GM13977 (cell line): Measurements from ENCODE around the gene PPP3CB.
A peak's percentile ranks its signal among the peaks of the same experiment; 100 is the strongest.
"Not testable (repeated sequence)": the region's sequence is repeated elsewhere in the genome, so short reads cannot be mapped to it uniquely, and the experiment has no call there.

Source experiments
- DNase-seq: peaks from one replicate; pipeline ENCODE4 v3.0.0; 2012; ENCODE audit warnings: low spot score
- CTCF ChIP-seq: IDR thresholded peaks from 2 replicates; pipeline ENCODE4 v1.5.1; 2012; ENCODE audit warnings: mild to moderate bottlenecking, control low read depth; ENCODE audit not compliant: insufficient read depth; ENCODE audit errors: extremely low read depth, missing control alignments
- in situ Hi-C: fragments of 300-500 bp; cut with MboI; formaldehyde crosslinking; loops from one replicate; pipeline ENCODE4 v1.12.0; 2022; ENCODE audit warnings: low sequenced_read_pairs, low pct_unique_long_range_greater_than_20kb, mixed read lengths, inconsistent platforms; ENCODE audit not compliant: unreplicated experiment

PPP3CB gene

DNA sequence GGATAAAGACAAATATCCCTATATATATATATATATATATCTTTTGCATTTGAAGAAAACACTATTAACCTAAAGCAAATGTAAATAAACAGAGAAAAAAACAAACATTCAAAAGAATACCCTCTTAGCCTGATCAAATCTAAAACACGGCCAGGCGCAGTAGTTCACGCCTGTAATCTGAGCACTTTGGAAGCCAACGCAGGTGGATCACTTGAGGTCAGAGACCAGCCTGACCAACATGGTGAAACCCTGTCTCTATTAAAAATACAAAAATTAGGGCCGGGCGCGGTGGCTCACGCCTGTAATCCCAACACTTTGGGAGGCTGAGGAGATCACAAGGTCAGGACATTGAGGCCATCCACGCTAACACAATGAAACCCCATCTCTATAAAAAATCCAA lies 91.1 kb downstream of the PPP3CB start:
- in situ Hi-C loops = no loop called here
- no peak for TF ChIP-seq CTCF
- no peak for DNase-seq

GRCh38 chr10:73401636-73402035 lies 94.2 kb downstream of the PPP3CB start:
- no peak for TF ChIP-seq CTCF
- DNase-seq = no peak
- in situ Hi-C loops = no loop called here

DNA sequence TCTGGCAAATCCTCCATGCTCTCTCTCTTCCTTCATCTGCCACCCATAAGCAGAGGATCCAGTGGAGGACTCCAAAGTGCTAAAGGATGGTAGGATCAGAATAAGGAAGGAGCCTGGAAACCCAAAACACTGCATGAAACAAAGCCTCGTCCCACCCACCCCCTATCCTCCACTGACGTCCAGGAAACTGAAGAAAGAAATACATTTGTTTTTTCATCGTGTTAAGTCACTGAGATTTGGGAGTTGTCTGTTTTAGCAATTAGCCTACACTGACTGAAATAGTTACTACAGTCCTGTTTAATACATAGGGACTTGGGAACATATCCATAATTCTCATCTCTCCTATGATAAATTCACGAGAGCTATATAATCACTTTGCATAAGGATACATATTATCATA lies 96.8 kb downstream of the PPP3CB start:
- no peak for DNase-seq
- no peak for TF ChIP-seq CTCF
- in situ Hi-C loops = no loop called here

GRCh38 chr10:73398024-73398423 lies 97.8 kb downstream of the PPP3CB start:
- DNase-seq = no peak
- in situ Hi-C loops = no loop called here
- TF ChIP-seq CTCF = peak; percentile 19

DNA sequence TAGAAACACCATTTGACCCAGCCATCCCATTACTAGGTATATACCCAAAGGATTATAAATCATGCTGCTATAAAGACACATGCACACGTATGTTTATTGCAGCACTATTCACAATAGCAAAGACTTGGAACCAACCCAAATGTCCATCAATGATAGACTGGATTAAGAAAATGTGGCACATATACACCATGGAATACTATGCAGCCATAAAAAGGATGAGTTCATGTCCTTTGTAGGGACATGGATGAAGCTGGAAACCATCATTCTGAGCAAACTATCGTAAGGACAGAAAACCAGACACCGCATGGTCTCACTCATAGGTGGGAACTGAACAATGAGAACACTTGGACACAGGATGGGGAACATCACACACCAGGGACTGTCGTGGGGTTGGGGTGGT lies 101.5 kb downstream of the PPP3CB start:
- DNase-seq, in situ Hi-C loops: not testable (repeated sequence)

GRCh38 chr10:73388228-73388627 lies 107.6 kb downstream of the PPP3CB start:
- no peak for TF ChIP-seq CTCF
- DNase-seq = no peak
- in situ Hi-C loops = no loop called here

GRCh38 chr10:73386583-73386982 lies 109.2 kb downstream of the PPP3CB start:
- in situ Hi-C loops = no loop called here
- TF ChIP-seq CTCF = no peak
- DNase-seq = no peak
